K562 (cell line): ENCODE data around the gene SERF2. TPM values are rescaled to one million over a fixed set of nuclear protein-coding genes. Genes with fewer than 3 reads are reported as not detected.
A peak's percentile ranks its signal among the peaks of the same experiment; 100 is the strongest.

Source experiments
- BDP1 ChIP-seq: IDR thresholded peaks from 3 replicates; pipeline ENCODE4 v1.6.1; 2011; ENCODE audit not compliant: insufficient read length, insufficient read depth
- CAMTA2 ChIP-seq: fragments of 250-450 bp; sonication (Bioruptor Pico); conservative IDR thresholded peaks from 2 replicates; pipeline ENCODE4 v1.5.1; 2022
- CHD4 ChIP-seq: fragments of 200-600 bp; sonication (generic); IDR thresholded peaks from 3 replicates; pipeline ENCODE4 v1.6.1; 2012; ENCODE audit warnings: low read depth, mild to moderate bottlenecking, mixed read lengths, low read length, inconsistent platforms; ENCODE audit not compliant: insufficient read depth, insufficient replicate concordance, poor library complexity, severe bottlenecking
- FOXJ3 ChIP-seq: sonication (generic); formaldehyde crosslinking; IDR thresholded peaks from 2 replicates; pipeline ENCODE4 v1.4.0; 2020; ENCODE audit warnings: mild to moderate bottlenecking, missing genetic modification reagents
- FUS ChIP-seq: fragments of 200-400 bp; formaldehyde crosslinking; optimal IDR thresholded peaks from 2 replicates; pipeline ENCODE3; 2017; ENCODE audit warnings: low read depth, low read length
- HCFC1 ChIP-seq: IDR thresholded peaks from 2 replicates; pipeline ENCODE4 v1.6.1; 2012; ENCODE audit warnings: low read depth, low read length, improper control_type of control experiment
- HDAC1 ChIP-seq, 2 experiments: fragments of 450-650 bp; IDR thresholded peaks; 2 replicates each; pipeline ENCODE4 v1.6.1; 2016 to 2017; ENCODE audit warnings: inconsistent platforms in 1 of 2, mild to moderate bottlenecking in 1 of 2, moderate library complexity in 1 of 2
- HLTF ChIP-seq: fragments of 450-650 bp; IDR thresholded peaks from 2 replicates; pipeline ENCODE4 v1.6.1; 2016
- HSF4 ChIP-seq: fragments of 250-450 bp; sonication (Bioruptor Pico); IDR thresholded peaks from 2 replicates; pipeline ENCODE4 v2.1.2; 2022; ENCODE audit warnings: mild to moderate bottlenecking, moderate library complexity, borderline replicate concordance
- IFI16 ChIP-seq: fragments of 250-450 bp; sonication (Bioruptor Pico); IDR thresholded peaks from 2 replicates; pipeline ENCODE4 v2.1.2; 2022; ENCODE audit warnings: mild to moderate bottlenecking, inconsistent platforms
- KLF1 ChIP-seq: fragments of 450-650 bp; IDR thresholded peaks from 2 replicates; pipeline ENCODE4 v1.6.1; 2016; ENCODE audit warnings: missing genetic modification characterization, missing compliant biosample characterization
- MXD1 ChIP-seq: fragments of 250-450 bp; sonication (Bioruptor Pico); IDR thresholded peaks from 2 replicates; pipeline ENCODE4 v1.8.0; 2021; ENCODE audit warnings: borderline replicate concordance, mild to moderate bottlenecking, moderate library complexity; ENCODE audit not compliant: poor library complexity, severe bottlenecking
- NFRKB ChIP-seq: fragments of 450-650 bp; IDR thresholded peaks from 2 replicates; pipeline ENCODE4 v1.6.1; 2016; ENCODE audit warnings: low read depth
- NRF1 ChIP-seq, 2 experiments: fragments of 450-650 bp; IDR thresholded peaks in 1 of 2; conservative IDR thresholded peaks in 1 of 2; 2 replicates each; pipeline ENCODE4 v1.6.1; 2014; ENCODE audit warnings: mild to moderate bottlenecking in 2 of 2
- PCBP2 ChIP-seq: fragments of 200-400 bp; formaldehyde crosslinking; IDR thresholded peaks from 2 replicates; pipeline ENCODE4 v1.6.1; 2018; ENCODE audit warnings: low read length, low read depth, mild to moderate bottlenecking, moderate library complexity; ENCODE audit not compliant: poor library complexity, severe bottlenecking
- PRPF4 ChIP-seq: fragments of 200-400 bp; formaldehyde crosslinking; IDR thresholded peaks from one replicate; pipeline ENCODE4 v1.6.1; 2017; ENCODE audit warnings: low read length, low read depth, mild to moderate bottlenecking; ENCODE audit not compliant: insufficient read depth, poor library complexity, severe bottlenecking
- PTBP1 ChIP-seq: fragments of 200-400 bp; formaldehyde crosslinking; IDR thresholded peaks from 2 replicates; pipeline ENCODE4 v1.6.1; 2017; ENCODE audit warnings: low read depth, low read length
- SIX5 ChIP-seq, 2 experiments: IDR thresholded peaks; 2 replicates each; pipeline ENCODE4 v1.6.1; 2011; ENCODE audit warnings: low read length in 2 of 2, borderline replicate concordance in 1 of 2, low read depth in 1 of 2, mild to moderate bottlenecking in 1 of 2, moderate library complexity in 1 of 2; ENCODE audit not compliant: insufficient read depth in 1 of 2
- SREBF2 ChIP-seq: sonication (generic); formaldehyde crosslinking; IDR thresholded peaks from 2 replicates; pipeline ENCODE4 v1.4.0; 2020; ENCODE audit warnings: mild to moderate bottlenecking, missing genetic modification reagents
- SRSF3 ChIP-seq: fragments of 200-400 bp; formaldehyde crosslinking; IDR thresholded peaks from 2 replicates; pipeline ENCODE4 v1.6.1; 2016; ENCODE audit warnings: mild to moderate bottlenecking, low read length, moderate library complexity; ENCODE audit not compliant: insufficient read depth
- TAL1 ChIP-seq: fragments of 450-650 bp; IDR thresholded peaks from 2 replicates; pipeline ENCODE4 v1.6.1; 2016; ENCODE audit warnings: mild to moderate bottlenecking
- TBL1XR1 ChIP-seq, 2 experiments: IDR thresholded peaks; 2 replicates each; pipeline ENCODE4 v1.6.1; 2012; ENCODE audit warnings: improper control_type of control experiment in 2 of 2, low read length in 2 of 2, mild to moderate bottlenecking in 1 of 2
- TCFL5 ChIP-seq: fragments of 250-450 bp; sonication (Bioruptor Pico); conservative IDR thresholded peaks from 2 replicates; pipeline ENCODE4 v1.6.1; 2021; ENCODE audit warnings: mild to moderate bottlenecking, moderate library complexity, matching md5 sums
- ZC3H11A ChIP-seq: IDR thresholded peaks from 2 replicates; pipeline ENCODE4 v1.6.1; 2012; ENCODE audit warnings: low read depth, low read length, improper control_type of control experiment
- ZNF133 ChIP-seq: fragments of 250-450 bp; sonication (Bioruptor Pico); IDR thresholded peaks from 2 replicates; pipeline ENCODE4 v1.4.0; 2020; ENCODE audit warnings: mild to moderate bottlenecking
- ZNF347 ChIP-seq: fragments of 450-650 bp; formaldehyde crosslinking; IDR thresholded peaks from 2 replicates; pipeline ENCODE4 v1.4.0; 2020; ENCODE audit warnings: low read depth, mild to moderate bottlenecking, moderate library complexity
- ZNF507 ChIP-seq: conservative IDR thresholded peaks from 2 replicates; pipeline ENCODE4 v1.6.1; 2017; ENCODE audit warnings: missing genetic modification characterization, missing compliant biosample characterization
- ZNF583 ChIP-seq: fragments of 250-450 bp; sonication (Bioruptor Pico); IDR thresholded peaks from 2 replicates; pipeline ENCODE4 v1.4.0; 2020
- ZSCAN29 ChIP-seq: fragments of 450-650 bp; IDR thresholded peaks from 2 replicates; pipeline ENCODE4 v1.6.1; 2017
- polyA plus RNA-seq, 8 experiments: library from polyadenylated mRNA; depleted of rRNA in 4 of 8; stranded (reverse) in 5 of 8; unstranded in 3 of 8; fragments of >200 nt; fragmentation: Nextera tagmentation in 2 of 8; fragmentation: Illumina TruSeq in 1 of 8; extraction: Ambion mirVana in 2 of 8; extraction: Trizol in 1 of 8; gene quantifications; 2 replicates each; pipeline versions ENCODE4 v1.2.1 to v1.2.3, GENCODE V29; 2011 to 2014; ENCODE audit warnings: inconsistent platforms in 1 of 8, missing spikeins in 1 of 8
- total RNA-seq, 7 experiments: library from RNA; depleted of rRNA in 6 of 7; stranded (reverse); fragments of >200 nt in 6 of 7; fragmentation: Illumina TruSeq in 2 of 7; extraction: Trizol in 2 of 7; gene quantifications; 2 replicates each; pipeline versions ENCODE4 v1.2.1 to v1.2.3, GENCODE V29; 2011 to 2021; ENCODE audit warnings: low replicate concordance in 1 of 7
- TF ChIP-seq, protein P1 (sequence below): sonication (generic); formaldehyde crosslinking; IDR thresholded peaks from 2 replicates; pipeline ENCODE4 v1.8.0; 2022; ENCODE audit warnings: mild to moderate bottlenecking, low read depth, missing genetic modification reagents

The SERF2 gene
- total and polyA plus RNA-seq, 9 of the 15 experiments (the other 6 are each of a cell fraction or from before 2014, with no cell fraction given), result 497 to 3,360 (median 867) TPM

DNA sequence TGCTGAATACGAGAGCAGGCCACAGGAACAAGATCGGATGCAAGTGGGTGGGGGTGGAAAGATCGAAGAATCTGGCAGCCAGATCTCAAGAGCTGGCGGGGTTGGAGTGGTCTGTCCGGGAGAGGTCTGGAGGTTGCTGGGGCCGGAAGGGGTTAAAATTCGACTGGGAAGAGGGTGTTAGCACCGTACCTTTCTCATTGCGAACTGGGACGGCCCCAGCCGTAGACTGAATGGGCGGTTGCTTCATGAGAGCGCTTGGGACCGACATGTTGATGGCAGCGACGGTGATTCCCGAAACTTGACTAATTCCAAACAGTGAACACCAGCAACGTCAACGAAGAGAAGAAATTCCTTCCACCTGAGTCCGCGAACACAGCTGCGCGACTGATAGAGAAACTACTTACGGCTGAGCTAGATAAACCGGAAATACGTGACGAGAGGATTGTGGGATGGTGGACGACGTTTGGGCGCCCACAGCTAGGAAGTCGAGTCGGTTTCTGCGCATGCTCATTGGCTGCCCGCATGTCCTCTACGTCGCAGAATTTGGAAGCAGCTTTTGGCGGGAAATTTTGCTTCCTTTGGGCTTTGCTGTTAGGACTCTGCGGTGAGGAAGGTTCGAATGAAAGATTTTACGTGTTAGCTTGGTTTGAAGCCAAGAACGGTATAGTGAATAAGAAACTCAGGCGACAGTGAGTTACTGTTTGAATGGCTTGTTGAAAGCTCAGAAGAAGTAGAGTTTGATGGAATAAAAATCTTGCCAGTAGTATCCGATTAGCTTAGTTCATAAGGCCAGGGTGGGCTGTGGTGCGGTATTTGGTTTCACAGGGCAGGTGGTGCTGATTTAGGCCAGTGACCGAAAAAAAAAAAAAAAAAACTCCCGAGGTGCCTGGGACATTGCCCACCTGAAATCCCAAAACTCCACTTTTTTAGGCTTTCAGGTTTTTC is 32.5 kb downstream of the SERF2 start, which contains the start of gene MFAP1 (continued):
- no peak for TF ChIP-seq SREBF2 (CRISPR knock-in tag)
- no peak for TF ChIP-seq TAL1
- TF ChIP-seq BDP1, result no peak
- TF ChIP-seq PCBP2, result no peak
- no peak for TF ChIP-seq CAMTA2
- no peak for TF ChIP-seq ZC3H11A
- no peak for TF ChIP-seq ZSCAN29
- TF ChIP-seq HDAC1 (IDR thresholded peaks at IDR 0.05), result peak in 1 of 2 experiments; percentile 93; a peak in 2 of 4 replicates
- no peak for TF ChIP-seq ZNF133 (CRISPR knock-in tag)
- no peak for TF ChIP-seq SIX5 (IDR thresholded peaks at IDR 0.05; ENCODE audit: borderline replicate concordance in 1 of 2, insufficient read depth in 1 of 2, low read depth in 1 of 2, low read length in 2 of 2)
- TF ChIP-seq HCFC1, result peak; percentile 75
- TF ChIP-seq HSF4 (CRISPR knock-in tag), result no peak
- TF ChIP-seq MXD1 (CRISPR knock-in tag), result no peak
- TF ChIP-seq SRSF3, result no peak
- no peak for TF ChIP-seq FUS
- no peak for TF ChIP-seq CHD4
- no peak for TF ChIP-seq ZNF507
- TF ChIP-seq, protein P1, sequence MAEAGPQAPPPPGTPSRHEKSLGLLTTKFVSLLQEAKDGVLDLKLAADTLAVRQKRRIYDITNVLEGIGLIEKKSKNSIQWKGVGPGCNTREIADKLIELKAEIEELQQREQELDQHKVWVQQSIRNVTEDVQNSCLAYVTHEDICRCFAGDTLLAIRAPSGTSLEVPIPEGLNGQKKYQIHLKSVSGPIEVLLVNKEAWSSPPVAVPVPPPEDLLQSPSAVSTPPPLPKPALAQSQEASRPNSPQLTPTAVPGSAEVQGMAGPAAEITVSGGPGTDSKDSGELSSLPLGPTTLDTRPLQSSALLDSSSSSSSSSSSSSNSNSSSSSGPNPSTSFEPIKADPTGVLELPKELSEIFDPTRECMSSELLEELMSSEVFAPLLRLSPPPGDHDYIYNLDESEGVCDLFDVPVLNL (CRISPR knock-in tag), result peak; percentile 92
- TF ChIP-seq PTBP1, result no peak
- no peak for TF ChIP-seq KLF1 (tag)
- TF ChIP-seq ZNF583, result no peak
- TF ChIP-seq FOXJ3 (CRISPR knock-in tag), result no peak
- no peak for TF ChIP-seq TCFL5
- TF ChIP-seq ZNF347 (CRISPR knock-in tag), result no peak
- 0 out of 2 replicates have a peak, but pooled peaks have one; percentile 70 for TF ChIP-seq HLTF
- no peak for TF ChIP-seq PRPF4
- no peak for TF ChIP-seq IFI16 (CRISPR knock-in tag)
- TF ChIP-seq NFRKB, result peak; percentile 89
- peak; percentile 96 to 97 for TF ChIP-seq NRF1 (conservative IDR thresholded peaks at IDR 0.05 in 1 of 2, IDR thresholded peaks at IDR 0.05 in 1 of 2)
- peak; percentile 41 to 50; a peak in 2 of 4 replicates for TF ChIP-seq TBL1XR1 (IDR thresholded peaks at IDR 0.05; ENCODE audit: low read length in 2 of 2)
